K562 (cell line): ENCODE results near the gene FAM174C. TPM values are rescaled to one million over a fixed set of nuclear protein-coding genes. Genes with fewer than 3 reads are reported as not detected.
A peak's percentile ranks its signal among the peaks of the same experiment; 100 is the strongest.

Experiments used
- BRD9 ChIP-seq: fragments of 450-650 bp; IDR thresholded peaks from 2 replicates; pipeline ENCODE4 v1.6.1; 2018; ENCODE audit warnings: low read depth; ENCODE audit not compliant: partially characterized antibody
- CHD7 ChIP-seq: fragments of 200-600 bp; sonication (generic); IDR thresholded peaks from one replicate; pipeline ENCODE4 v1.6.1; 2012; ENCODE audit warnings: mild to moderate bottlenecking, low read depth, low read length, inconsistent platforms
- CTCF ChIP-seq, 3 experiments: IDR thresholded peaks in 2 of 3; conservative IDR thresholded peaks in 1 of 3; 2 replicates each; pipeline ENCODE4 v1.5.1; 2011 to 2012; ENCODE audit warnings: low read length in 3 of 3, mild to moderate bottlenecking in 3 of 3, control low read depth in 2 of 3, improper control_type of control experiment in 1 of 3, inconsistent platforms in 1 of 3, low read depth in 1 of 3, mixed read lengths in 1 of 3, moderate library complexity in 1 of 3; ENCODE audit not compliant: insufficient read depth in 2 of 3
- GATAD2B ChIP-seq: fragments of 450-650 bp; IDR thresholded peaks from 2 replicates; pipeline ENCODE4 v1.6.1; 2017; ENCODE audit warnings: mild to moderate bottlenecking, borderline replicate concordance
- RBFOX2 ChIP-seq: fragments of 200-400 bp; formaldehyde crosslinking; IDR thresholded peaks from 2 replicates; pipeline ENCODE4 v1.6.1; 2017; ENCODE audit warnings: low read depth, mild to moderate bottlenecking, low read length, moderate library complexity
- RREB1 ChIP-seq: fragments of 250-450 bp; sonication (Bioruptor Pico); IDR thresholded peaks from 2 replicates; pipeline ENCODE4 v1.4.0; 2020
- polyA plus RNA-seq, 8 experiments: library from polyadenylated mRNA; depleted of rRNA in 4 of 8; stranded (reverse) in 5 of 8; unstranded in 3 of 8; fragments of >200 nt; fragmentation: Nextera tagmentation in 2 of 8; fragmentation: Illumina TruSeq in 1 of 8; extraction: Ambion mirVana in 2 of 8; extraction: Trizol in 1 of 8; gene quantifications; 2 replicates each; pipeline versions ENCODE4 v1.2.1 to v1.2.3, GENCODE V29; 2011 to 2014; ENCODE audit warnings: inconsistent platforms in 1 of 8, missing spikeins in 1 of 8
- total RNA-seq, 7 experiments: library from RNA; depleted of rRNA in 6 of 7; stranded (reverse); fragments of >200 nt in 6 of 7; fragmentation: Illumina TruSeq in 2 of 7; extraction: Trizol in 2 of 7; gene quantifications; 2 replicates each; pipeline versions ENCODE4 v1.2.1 to v1.2.3, GENCODE V29; 2011 to 2021; ENCODE audit warnings: low replicate concordance in 1 of 7
- TF ChIP-seq, protein P1 (sequence below): sonication (generic); formaldehyde crosslinking; IDR thresholded peaks from 2 replicates; pipeline ENCODE4 v1.8.1; 2023; ENCODE audit warnings: mild to moderate bottlenecking, missing genetic modification reagents, moderate library complexity

The FAM174C gene
- total and polyA plus RNA-seq, 9 of the 15 experiments (the other 6 are each of a cell fraction or from before 2014, with no cell fraction given) = 0.66 to 89.6 (median 20.3) TPM

DNA sequence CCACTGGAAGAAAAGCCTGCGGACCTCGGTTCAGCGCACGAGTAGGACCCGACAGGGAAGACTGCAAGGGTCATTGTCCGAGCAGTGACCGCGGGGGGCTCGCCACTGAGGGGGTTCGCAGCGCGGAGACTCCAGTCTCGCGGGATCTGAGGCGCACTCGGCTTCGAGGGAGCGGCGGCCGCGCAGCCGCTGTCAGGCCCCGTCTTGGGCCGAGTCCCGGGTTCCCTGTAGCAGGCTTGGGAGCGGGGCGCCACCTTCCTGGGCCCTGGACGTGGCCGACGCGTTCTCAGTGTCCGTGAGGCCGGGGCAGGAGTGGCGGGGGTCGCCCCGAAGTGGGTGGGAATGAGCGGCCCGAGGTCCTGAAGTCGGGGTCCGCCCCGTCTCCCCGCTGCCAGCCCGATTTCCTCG lies 474 bp upstream of the FAM174C start (continued):
- TF ChIP-seq RBFOX2 (no peak), CHD7 (no peak), GATAD2B (no peak), RREB1 (CRISPR knock-in tag) (no peak), BRD9 (no peak), CTCF (IDR thresholded peaks at IDR 0.05 in 2 of 3, conservative IDR thresholded peaks at IDR 0.05 in 1 of 3; ENCODE audit: insufficient read depth in 2 of 3, low read depth in 1 of 3, low read length in 3 of 3) (no peak; a peak in 1 of 6 replicates)
- TF ChIP-seq, protein P1, sequence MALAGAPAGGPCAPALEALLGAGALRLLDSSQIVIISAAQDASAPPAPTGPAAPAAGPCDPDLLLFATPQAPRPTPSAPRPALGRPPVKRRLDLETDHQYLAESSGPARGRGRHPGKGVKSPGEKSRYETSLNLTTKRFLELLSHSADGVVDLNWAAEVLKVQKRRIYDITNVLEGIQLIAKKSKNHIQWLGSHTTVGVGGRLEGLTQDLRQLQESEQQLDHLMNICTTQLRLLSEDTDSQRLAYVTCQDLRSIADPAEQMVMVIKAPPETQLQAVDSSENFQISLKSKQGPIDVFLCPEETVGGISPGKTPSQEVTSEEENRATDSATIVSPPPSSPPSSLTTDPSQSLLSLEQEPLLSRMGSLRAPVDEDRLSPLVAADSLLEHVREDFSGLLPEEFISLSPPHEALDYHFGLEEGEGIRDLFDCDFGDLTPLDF (CRISPR knock-in tag) = peak; percentile 58
